HG02938 (cell line): ENCODE results near the gene OR5AR1.
"Not testable (repeated sequence)": the region's sequence is repeated elsewhere in the genome, so short reads cannot be mapped to it uniquely, and the experiment has no call there.

Source experiments
- ATAC-seq: cut with Tn5 transposase; IDR thresholded peaks from one replicate; pipeline ENCODE4 v1.9.1; 2021; ENCODE audit warnings: mild to moderate bottlenecking, moderate library complexity; ENCODE audit not compliant: unreplicated experiment

OR5AR1 gene

DNA sequence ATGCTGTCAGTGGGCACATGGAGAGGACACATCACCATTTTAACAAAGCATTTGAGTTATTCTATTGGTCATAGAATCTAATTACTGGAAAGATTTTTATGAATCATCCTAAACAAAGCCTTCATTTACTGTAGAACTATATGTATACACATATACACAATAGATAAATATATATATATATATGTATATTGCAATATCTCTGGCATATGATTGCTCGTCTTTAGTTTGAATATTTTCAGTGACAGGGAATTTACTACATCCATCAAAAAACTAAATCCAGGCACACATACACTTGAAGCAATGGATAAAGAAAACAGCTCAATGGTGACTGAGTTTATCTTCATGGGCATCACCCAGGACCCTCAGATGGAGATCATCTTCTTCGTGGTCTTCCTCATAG lies at the start of gene OR5AR1:
Gene OR5AR1, plus strand, starts transcription at position 301 of the 400 bp plus-strand sequence. Its CDS starts 0 bp downstream, at position 301.
- no peak for ATAC-seq

DNA sequence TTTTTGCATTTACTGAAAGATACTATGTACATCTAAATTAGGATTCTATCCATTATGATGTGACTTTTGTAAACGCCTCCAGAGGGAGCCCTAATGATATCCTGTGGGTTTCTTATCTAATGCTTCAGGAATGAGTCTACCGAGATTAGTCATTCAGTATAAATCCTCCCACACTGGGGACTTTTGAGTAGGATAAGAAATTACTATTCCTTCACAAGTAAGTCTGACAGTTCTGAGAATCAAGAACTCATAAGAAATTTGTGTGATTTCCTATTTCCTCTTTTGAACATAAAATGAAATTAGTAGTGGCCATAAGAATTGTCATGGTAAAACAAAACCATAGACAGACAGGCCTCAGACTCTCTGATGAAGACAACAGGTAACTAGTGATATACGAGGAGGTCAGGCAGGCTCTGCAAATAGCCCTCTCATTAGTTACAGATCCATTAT lies 38.8 kb upstream of the OR5AR1 start:
- ATAC-seq: no peak

DNA sequence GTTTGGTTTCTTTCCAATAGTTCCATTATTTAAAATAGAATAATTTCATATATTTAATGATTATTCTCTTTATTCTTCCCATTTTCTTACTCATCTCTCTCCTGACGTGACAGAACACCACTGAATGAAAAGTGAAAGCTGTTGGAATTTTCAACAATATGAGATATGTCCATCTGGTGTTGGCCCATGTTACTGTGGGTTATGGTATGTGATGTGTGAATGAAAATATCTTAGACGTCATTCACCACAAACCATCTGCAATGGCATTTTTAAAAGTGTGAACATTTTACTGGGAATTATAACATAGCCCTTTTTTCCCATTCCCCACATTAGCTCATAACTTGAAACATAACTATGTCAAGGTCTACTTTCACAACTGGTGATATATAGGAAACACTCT lies 37.5 kb upstream of the OR5AR1 start:
- no peak for ATAC-seq

DNA sequence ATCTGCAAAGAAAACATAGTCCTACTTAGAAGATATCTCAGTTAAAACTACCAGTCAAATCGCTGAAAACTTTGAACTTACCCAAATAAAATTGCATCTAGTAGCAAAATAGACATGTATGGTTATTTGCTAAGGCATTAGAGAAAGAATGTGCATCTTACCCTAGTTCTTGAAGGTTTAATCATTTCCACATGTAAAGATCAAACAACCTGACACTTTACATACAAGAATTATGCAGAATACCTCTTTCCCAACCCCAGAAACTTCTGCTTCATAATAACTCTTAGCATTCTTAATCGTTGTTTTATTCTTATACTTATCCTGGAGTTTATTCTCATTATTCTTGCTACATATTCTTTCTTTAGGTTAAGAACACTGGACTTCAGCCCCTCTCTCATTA lies 31.2 kb upstream of the OR5AR1 start:
- ATAC-seq: no peak

DNA sequence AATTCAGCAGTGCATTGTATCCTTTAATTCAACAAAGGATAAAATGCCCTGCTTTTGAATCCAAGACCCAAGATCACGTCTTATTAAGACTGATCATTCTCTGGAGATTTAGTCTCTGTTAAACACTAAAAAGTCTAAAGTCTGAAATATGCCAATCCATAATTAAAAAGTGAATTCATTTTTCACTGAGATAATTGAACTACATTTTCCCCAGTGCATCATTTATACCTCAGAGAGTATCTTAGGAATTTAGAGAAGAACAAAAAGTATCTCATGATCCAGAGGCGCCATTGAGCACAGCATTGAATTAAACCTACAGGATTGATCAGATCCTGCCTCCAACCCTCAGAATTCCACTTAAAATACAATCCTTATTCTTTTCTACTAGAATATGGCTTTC lies 26.6 kb upstream of the OR5AR1 start:
- no peak for ATAC-seq

DNA sequence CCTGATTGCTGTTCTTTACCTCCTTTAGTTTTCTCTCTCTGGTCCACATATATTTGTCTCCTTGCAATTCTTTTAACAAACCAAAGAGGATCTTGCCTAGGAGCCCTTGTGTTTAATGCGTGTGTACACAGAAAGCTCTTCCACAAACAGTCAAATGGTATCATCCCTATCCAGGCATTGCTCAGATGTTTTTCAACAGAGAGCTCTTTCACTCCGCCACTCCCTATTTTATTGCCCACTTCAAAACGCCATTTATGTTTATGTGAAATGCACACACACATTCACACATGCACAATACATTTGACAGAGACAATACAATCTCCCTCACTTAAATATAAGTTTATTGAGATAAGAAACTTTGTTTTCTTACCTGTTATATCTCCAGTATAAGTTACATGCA lies 26.0 kb upstream of the OR5AR1 start:
- no peak for ATAC-seq

DNA sequence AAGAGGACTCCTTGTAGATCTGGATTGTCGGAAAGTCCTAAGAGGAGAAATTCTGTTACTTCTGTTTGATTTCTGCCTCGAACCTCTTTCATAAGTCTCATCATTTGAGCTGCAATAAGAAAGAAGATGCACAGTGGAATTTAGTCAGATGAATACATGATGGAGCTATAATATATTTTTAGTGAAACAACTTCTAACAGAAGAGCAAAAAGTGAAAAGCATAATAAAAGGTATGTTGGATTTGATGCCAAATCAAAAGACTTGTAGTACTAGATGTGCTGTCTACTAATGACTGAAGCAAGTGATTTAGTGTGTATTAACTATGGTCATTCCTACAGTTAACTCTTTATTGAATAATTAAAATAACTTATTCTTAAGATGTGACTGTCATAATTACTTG lies 21.1 kb upstream of the OR5AR1 start, which contains the start of gene OR5AP2:
Gene OR5AP2, minus strand, starts transcription at position 101 of the 400 bp plus-strand sequence. Its CDS starts 0 bp downstream, at position 101.
- ATAC-seq: no peak

DNA sequence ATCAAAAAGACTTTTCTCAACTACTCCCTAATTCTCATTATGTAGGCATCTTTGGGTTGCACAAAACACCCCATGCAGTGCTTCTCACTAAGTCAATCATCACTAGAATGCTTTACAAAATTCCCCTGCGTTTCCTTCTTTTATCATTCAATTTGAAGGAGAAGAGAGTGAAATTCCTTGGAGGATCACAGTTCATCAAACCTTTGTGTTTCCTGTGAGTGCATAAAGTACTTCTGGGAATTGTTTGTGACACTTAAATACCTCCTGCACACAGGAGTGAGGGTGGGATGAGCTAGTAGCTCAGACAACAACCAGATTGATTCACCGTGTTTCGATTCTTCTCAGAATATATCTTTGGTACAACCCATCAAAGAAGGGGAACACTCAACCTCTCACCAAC lies 3.7 kb upstream of the OR5AR1 start:
- no peak for ATAC-seq

DNA sequence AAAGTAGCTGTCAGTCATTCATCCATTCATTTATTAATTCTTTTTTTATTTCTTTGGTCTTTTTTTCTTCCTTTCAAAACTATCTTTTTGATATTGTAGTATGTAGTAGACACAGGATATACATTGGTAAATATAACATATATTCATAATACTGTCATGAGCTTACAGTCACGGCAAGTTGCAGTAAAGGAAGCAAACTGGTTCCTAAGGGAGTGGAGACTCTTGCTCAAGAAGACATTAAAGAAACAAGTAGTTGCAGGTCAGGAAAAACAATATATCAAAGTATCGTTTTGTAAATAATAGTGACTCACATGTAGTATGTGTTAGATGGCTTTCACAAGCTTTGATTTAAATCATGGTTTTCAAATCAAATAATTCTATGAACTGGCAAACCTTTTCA lies 7.5 kb downstream of the OR5AR1 start:
- no peak for ATAC-seq

DNA sequence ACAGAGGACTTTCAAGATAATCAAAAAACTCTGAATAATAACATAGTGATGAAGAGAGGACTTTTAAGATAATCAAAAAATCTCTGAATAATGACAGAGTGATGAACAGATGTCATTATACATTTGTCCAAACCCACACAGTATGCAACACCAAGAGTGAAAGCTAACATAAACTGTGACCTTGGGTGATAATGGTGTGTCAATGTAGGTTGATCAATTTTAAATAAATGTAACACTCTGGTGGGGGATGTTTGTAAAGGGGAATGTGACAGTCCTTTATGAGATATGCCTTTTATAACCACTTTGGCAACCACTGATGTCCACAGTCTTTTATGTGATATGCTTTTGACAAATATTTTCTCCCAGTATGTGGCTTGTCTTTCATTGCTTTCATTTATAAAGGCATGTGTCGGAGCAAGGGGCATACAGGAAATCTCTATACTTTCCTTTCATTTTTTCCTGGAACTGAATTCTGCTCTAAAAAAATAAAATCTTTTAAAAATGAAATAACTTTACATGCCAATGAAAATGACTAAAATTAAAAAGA lies 25.1 kb downstream of the OR5AR1 start:
- no peak for ATAC-seq

DNA sequence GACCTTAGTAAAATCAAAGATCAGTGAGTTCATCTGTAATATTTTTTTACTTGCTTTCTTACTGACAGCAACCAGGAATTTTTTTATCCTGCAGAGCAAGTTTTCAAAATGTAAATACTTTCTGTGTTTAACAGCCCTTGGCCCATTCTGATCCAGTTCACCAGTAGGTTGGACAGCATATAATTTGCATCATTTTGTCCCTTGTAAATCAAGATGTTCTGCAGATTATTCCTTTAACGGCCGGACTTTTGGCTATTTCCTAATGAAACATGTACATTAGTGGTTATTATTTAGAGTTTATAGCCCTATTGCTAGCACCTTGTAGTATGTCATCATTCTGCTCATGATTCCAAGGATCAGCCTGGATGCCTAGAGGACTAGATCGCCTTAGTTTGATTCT lies 27.7 kb downstream of the OR5AR1 start:
- ATAC-seq: not testable (repeated sequence)

DNA sequence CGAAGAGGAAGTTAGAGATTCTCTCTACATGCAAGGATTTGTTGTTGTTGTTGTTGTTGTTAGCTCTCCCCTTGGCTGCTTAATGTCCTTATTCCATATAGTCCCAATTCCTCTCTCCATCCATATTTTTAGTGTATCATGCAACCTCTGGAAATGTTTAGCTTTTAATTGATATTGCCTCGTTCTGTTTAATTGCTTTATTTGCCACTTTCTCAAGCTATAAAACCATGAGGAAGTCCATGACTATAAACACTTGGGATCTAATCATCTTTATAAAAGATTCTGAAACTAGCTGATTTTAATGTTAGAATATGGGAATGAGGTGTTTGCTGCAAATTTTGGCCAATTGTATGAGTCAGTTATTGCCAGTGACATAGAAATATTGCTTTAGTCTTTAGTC lies 29.9 kb downstream of the OR5AR1 start:
- ATAC-seq: no peak

DNA sequence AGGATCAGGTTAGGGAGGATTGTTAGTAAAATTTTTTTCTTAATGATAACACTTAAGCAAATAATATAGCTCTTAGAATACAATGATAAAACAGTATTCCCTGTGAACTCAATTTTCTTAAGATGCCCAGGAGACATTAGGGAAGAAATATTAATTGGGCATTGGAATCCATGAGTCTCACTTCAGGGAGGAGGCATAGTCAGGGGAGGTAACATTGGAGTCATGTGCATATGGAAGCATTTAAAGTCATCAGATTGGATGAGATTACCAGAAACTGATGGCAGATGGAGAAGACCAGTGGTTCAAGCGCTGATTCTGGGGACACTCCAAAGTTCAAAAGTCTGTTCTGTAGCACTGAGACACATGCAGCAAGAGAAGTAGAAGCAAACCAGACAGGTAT lies 35.3 kb downstream of the OR5AR1 start, which contains the start of gene OR9G1:
Gene OR9G1, plus strand, starts transcription at position 301 of the 400 bp plus-strand sequence. CDS start 1,293 bp downstream, outside the sequence.
- no peak for ATAC-seq

DNA sequence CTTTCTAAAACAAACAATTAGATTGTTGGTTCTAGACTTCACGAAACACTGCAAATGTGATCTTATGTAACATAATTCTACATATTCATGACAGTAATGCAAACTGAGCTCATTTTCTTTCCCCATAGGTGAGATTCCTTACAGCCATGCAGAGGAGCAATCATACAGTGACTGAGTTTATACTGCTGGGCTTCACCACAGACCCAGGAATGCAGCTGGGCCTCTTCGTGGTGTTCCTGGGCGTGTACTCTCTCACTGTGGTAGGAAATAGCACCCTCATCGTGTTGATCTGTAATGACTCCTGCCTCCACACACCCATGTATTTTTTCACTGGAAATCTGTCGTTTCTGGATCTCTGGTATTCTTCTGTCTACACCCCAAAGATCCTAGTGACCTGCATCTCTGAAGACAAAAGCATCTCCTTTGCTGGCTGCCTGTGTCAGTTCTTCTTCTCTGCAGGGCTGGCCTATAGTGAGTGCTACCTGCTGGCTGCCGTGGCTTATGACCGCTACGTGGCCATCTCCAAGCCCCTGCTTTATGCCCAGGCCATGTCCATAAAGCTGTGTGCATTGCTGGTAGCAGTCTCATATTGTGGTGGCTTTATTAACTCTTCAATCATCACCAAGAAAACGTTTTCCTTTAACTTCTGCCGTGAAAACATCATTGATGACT lies 36.9 kb downstream of the OR5AR1 start:
- ATAC-seq: no peak

DNA sequence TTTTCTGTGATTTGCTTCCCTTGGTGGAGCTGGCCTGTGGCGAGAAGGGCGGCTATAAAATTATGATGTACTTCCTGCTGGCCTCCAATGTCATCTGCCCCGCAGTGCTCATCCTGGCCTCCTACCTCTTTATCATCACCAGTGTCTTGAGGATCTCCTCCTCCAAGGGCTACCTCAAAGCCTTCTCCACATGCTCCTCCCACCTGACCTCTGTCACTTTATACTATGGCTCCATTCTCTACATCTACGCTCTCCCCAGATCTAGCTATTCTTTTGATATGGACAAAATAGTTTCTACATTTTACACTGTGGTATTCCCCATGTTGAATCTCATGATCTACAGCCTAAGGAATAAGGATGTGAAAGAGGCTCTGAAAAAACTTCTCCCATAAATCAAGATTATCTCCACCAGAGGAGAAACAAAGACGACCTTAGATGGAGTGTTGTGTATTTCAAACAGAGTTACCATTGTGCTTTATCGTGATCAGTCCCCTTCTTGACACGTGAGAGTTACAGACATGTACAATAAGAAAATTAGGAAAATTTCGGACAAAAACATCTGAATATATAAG lies 37.5 kb downstream of the OR5AR1 start:
- no peak for ATAC-seq

DNA sequence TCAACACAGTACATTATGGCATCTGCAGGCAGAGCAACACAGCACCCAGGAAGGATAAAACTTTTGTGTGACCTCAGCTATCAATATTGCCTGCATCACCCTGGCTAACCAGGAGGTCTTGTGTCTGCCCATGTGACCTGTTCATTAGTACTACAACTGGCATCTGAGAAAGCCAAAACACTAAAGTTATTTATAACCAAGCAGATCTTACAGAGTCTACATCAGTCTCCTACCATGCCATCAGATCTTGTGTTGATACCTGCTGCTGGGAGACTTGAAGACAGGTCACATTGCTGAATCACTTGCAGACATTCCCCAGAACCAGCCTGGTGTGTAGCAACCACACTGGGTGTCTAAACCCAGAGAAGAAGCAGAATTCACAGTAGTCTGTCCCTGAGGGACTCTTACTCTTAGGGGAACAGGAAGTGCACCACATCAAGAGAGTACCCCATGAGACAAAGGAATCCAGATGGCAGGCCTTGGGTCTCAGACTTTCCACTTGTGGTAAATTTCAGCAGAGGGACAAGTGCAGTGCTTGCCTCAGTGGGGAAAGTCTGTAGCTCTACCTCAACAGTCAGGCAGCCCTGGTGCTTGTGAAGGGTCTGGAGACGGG lies 42.4 kb downstream of the OR5AR1 start:
- no peak for ATAC-seq

DNA sequence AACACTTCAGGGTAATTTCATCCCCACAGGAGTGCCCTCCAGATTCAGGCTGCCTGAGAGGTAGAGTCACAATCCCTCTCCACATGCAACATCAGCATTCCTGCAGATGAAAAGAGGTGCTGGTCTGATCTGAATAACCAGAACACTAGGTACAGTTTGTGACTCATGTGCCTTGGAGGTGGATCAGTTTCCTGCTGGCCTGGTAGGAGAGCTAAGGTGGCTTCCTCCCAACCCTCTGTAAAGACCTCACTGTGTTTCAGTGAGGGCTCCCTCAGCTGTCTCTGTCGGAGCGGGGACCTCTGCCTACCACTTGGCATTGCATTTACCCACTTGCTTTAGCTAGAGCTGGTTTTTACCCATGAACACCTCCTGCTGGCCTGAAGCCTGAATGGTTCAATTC lies 43.0 kb downstream of the OR5AR1 start:
- ATAC-seq: no peak

DNA sequence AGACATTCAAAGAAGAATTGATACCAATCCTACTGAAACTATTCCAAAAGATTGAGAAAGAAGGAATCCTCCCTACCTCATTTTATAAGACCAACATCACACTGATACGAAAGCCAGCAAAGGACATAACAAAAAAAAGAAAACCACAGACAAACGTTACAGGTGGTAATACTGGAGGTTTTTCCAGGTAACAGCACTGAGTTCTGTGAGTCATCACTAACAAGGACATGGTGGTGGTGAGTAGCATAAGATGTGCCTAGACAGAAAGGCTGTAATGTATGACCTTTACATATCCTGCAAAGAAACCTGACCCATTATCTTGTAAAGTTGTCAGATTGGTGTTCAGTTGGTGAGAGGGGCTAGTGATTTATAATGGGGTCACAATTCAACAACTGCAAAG lies 50.7 kb downstream of the OR5AR1 start:
- ATAC-seq: no peak
